ENCODE data around the gene HEBP2. TPM values are rescaled to one million over a fixed set of nuclear protein-coding genes. Genes with fewer than 3 reads are reported as not detected.

Gene HEBP2
- polyA plus RNA-seq, 1 experiment = 16.8 TPM

- ChIA-PET CTCF (no interaction called here), POLR2A (no interaction called here)
- peaks cover 4% of the 10 kb centered on the region for H3K27me3 ChIP-seq (ENCODE audit: control insufficient read depth, insufficient read depth, low read length)
- H3K4me3 ChIP-seq (ENCODE audit: low read depth, low read length) = no peak overlapping the region
- no peak overlapping the region for H3K27ac ChIP-seq (ENCODE audit: low read depth, low read length)
- no peaks in the 10 kb centered on the region for H3K9me3 ChIP-seq (ENCODE audit: control insufficient read depth, insufficient read depth, low read length)
- no peak for TF ChIP-seq CTCF (IDR thresholded peaks at IDR 0.05; ENCODE audit: low read depth, low read length)
- no peak for DNase-seq (ENCODE audit: low read depth, low spot score)
Observed at GRCh38 chr6:138397128-138398122, 6.6 kb upstream of the HEBP2 start.

GRCh38 chr6:138400326-138400725, 3.7 kb upstream of the HEBP2 start:
- Histone ChIP-seq H3K27ac (ENCODE audit: low read depth, low read length) (no peak overlapping the region), H3K9me3 (ENCODE audit: control insufficient read depth, insufficient read depth, low read length) (no peaks in the 10 kb centered on the region), H3K4me3 (ENCODE audit: low read depth, low read length) (no peak overlapping the region), H3K27me3 (ENCODE audit: control insufficient read depth, insufficient read depth, low read length) (peaks cover 2% of the 10 kb centered on the region)
- no peak for DNase-seq (ENCODE audit: low read depth, low spot score)
- ChIA-PET CTCF (no interaction called here), POLR2A (no interaction called here)
- TF ChIP-seq CTCF (IDR thresholded peaks at IDR 0.05; ENCODE audit: low read depth, low read length) = no peak

GRCh38 chr6:138401960-138402837, 1.8 kb upstream of the HEBP2 start:
- Histone ChIP-seq H3K27me3 (ENCODE audit: control insufficient read depth, insufficient read depth, low read length) (peaks cover 2% of the 10 kb centered on the region), H3K9me3 (ENCODE audit: control insufficient read depth, insufficient read depth, low read length) (no peaks in the 10 kb centered on the region), H3K4me3 (ENCODE audit: low read depth, low read length) (no peak overlapping the region), H3K27ac (ENCODE audit: low read depth, low read length) (no peak overlapping the region)
- ChIA-PET POLR2A (no interaction called here), CTCF (interaction anchor here (0.5 to 3.2 kb wide), 2 partner anchors 286 to 462 kb away, joined by 7 to 17 read pairs; no protein-coding TSS in a partner anchor)
- DNase-seq (ENCODE audit: low read depth, low spot score) = no peak
- no peak for TF ChIP-seq CTCF (IDR thresholded peaks at IDR 0.05; ENCODE audit: low read depth, low read length)

GRCh38 chr6:138402838-138403187, 1.2 kb upstream of the HEBP2 start:
- TF ChIP-seq CTCF (IDR thresholded peaks at IDR 0.05; ENCODE audit: low read depth, low read length) = no peak
- CTCF ChIA-PET = interaction anchor here (0.6 to 3.2 kb wide), 2 partner anchors 197 to 287 kb away, joined by 4 to 17 read pairs; no protein-coding TSS in a partner anchor
- Histone ChIP-seq H3K27ac (ENCODE audit: low read depth, low read length) (no peak overlapping the region), H3K9me3 (ENCODE audit: control insufficient read depth, insufficient read depth, low read length) (no peaks in the 10 kb centered on the region), H3K4me3 (ENCODE audit: low read depth, low read length) (no peak overlapping the region), H3K27me3 (ENCODE audit: control insufficient read depth, insufficient read depth, low read length) (peaks cover 2% of the 10 kb centered on the region)
- no peak for DNase-seq (ENCODE audit: low read depth, low spot score)
- POLR2A ChIA-PET = no interaction called here

All from AG04450 (cell line).